NCI-H524 treated with DMSO at 0.1 percent for 48 hours (cell line): ENCODE data around the gene BID.

Experiments used
- DNase-seq: peaks from one replicate; lab custom pipeline; 2025; lab: John Stamatoyannopoulos, UW

Gene BID

DNA sequence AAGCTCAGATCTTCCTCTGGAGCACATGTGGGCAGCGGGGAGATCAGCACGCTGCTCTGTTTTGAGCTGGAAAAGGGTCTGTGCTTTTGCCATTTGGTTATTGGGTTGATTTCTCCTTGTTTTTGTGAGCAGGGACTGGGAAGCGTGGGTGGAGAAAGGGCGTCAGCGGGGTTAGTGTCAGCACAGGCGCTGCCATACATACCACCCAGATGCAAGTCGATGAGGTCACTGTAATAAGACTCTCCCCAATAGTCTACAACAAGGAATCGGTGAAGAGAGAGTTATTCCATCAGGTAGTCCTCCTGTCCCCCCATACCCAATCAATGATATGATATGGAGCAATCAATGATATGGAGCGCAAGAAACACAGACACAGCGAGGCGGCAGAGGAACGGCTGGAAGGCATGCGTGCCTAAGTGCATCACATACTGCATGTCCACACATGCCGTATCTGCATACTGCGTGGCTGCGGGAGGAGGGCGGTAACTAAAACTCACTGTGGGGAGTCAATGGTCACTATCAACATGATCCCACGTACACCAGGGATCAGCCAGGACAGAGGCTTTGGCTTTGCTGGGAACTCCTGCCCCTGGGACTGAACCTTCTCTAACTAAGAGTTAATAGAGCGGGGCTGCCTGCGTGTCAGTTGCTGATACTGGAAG is 29.5 kb upstream of the BID start:
- DNase-seq = no peak

- DNase-seq = no peak
These were observed 28.6 kb upstream of the BID start for GRCh38 chr22:17802822-17803221.

- no peak for DNase-seq
These were observed 28.1 kb upstream of the BID start for GRCh38 chr22:17802411-17802810.

- DNase-seq = no peak
These were observed 23.7 kb upstream of the BID start for GRCh38 chr22:17797721-17798559.

DNA sequence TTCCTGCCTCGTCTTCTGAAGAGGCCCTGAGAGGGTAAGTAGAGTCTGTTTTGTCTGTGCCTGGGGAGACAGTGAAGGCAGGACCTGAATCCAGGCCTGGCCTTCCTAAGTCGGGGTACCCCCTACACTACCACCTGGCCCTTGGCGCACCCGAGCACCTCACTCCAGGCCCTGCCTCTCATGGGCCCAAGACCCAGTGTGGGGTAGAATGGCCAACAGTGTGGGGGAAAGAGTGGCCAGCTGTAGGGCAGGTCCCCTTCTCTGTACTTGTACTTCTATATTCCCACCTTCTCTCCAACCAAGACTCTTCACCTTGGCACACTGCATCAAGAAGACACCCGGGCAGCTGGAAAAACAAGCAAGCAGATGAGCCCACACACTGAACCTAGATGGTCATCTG is 22.4 kb upstream of the BID start:
- DNase-seq = no peak

- no peak for DNase-seq
These were observed 21.6 kb upstream of the BID start for GRCh38 chr22:17795661-17796548.

DNA sequence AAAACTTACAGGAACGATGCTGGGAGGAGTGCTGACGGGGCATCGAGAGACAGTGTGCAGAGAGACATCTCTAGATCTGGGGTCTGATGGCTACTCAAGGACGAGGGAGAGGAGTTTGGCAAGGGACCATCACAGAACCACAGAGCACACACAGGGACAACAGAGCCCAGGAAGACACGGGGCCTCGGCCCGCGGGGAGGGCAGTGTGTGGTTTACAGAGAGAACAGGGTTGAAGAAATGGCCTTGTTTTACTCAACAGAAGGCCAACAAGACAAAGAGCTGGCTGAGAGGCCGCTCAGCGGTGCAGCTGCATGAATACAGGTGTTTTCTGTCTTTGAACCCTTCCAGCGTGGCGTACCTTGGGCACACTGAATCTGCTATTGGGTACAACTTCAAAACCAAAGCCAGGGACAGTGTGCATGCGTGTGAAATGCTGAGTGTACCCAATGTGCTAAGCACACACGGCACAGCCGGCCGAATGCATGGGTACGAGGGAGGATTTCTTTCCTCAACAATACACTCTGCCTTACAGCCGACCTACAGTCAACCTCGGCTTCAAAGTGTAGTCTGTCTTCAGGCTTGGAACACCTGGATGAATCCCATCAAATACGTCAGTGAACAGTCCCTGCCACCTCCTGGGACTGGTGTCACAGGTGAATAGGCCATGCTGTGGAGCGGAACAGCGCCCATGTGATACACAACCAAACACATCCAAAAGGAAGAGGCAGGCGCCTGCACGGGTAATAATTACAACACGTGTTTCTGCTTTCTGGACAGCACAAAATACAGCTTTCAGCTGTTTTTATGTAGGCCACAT is 20.7 kb upstream of the BID start:
- DNase-seq = no peak

GRCh38 chr22:17792854-17793434 is 18.7 kb upstream of the BID start:
- DNase-seq = no peak

DNA sequence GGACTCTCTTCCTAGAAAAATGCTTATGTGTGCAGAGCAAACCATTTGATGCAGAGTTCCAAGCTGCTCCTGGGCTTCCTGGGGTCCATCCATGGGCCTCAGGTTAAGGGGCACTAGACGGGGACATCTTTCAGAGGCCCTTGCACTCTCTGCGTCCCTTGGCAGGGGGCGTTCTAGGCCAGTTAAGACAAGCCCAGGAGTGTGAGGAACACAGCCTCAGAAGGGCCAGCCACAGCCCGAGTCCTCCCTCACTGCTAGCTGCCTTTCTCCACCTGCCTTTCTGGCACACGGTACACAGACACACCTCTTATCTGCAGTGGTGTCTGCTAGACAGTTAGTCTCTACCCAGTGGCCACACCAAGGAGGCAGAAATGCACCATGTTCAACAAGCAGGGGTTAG is 18.0 kb upstream of the BID start:
- DNase-seq = no peak

- DNase-seq = no peak
These were observed 16.9 kb upstream of the BID start for GRCh38 chr22:17791196-17791595.

- peak; percentile 21 for DNase-seq
These were observed 15.3 kb upstream of the BID start for GRCh38 chr22:17789379-17790200.

- DNase-seq = no peak
These were observed 14.5 kb upstream of the BID start for GRCh38 chr22:17788528-17789378.

DNA sequence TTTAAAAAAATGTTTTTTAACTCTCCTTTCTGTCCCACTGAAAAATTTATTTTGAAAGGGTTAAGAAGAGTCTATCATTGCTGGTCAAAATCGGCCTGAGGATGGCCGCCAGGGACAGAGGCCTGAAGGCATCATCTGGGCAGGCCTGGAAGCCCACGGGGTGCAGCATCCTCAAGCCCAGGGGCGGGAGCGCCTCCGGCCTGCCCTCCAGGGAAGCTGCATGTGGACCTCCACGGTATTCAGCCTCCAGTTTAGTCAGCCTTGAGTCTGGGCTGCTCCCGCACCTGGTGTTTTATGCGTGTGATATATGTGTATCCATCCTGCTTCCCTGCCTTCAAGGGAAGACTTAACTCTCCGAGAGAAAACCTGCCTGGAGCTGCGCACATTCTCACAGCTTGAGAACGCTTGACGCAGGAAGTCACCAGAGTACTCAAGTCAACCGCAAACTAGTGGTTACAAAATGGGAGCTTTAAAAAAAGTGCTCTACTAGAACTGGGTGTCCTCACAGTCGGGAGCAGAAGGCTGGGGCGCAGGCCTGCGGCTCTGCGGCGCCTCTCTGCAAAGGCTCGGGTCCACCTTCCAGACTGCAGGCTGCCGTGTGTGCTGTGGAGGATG is 13.6 kb upstream of the BID start:
- DNase-seq = no peak

DNA sequence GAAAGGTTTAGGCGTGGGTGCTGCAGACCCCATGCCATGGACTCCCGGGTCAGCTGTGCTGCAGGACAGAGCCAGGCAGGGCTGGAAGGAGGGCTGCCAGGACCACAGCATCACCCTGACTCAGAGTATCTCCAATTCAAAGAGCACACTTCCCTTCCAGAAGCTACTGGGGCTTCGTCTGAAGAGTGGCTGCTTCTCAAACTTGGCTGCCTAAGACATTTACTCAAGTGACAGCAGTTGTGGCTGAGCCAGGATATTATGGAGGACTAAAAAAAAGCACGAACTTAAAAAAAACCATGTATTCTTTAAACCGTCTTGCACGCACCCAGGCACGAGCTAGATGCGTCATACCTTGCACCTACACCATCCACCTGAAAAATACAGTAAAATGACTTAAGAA is 13.0 kb upstream of the BID start:
- DNase-seq = no peak

GRCh38 chr22:17786435-17787161 is 12.3 kb upstream of the BID start:
- no peak for DNase-seq

- DNase-seq = no peak
These were observed 11.2 kb upstream of the BID start for GRCh38 chr22:17785185-17786184.

DNA sequence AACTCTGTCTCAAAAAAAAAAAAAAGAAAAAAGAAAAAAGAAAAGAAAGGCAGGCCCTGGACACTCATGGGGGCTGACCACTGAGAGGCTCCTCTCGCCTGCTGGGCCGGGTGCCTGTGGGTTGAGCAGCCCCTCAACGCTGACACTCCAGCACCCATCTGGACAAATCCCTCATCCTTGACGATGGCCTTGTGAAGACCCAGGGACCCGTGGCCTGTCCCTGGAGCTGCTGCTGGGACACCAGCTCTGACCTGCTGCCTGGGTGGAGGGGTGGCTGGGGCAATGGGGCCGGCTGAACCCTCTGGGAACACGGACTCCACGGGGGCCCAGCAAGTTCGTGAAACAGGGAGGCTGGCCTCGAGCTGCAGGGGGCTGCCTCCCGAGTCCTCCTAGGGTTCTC is 10.5 kb upstream of the BID start:
- no peak for DNase-seq
